Osteoblast (primary cell): ENCODE results near the gene NFYA. TPM values are rescaled to one million over a fixed set of nuclear protein-coding genes. Genes with fewer than 3 reads are reported as not detected.

Experiments
- DNase-seq: peaks from one replicate; pipeline ENCODE4 v3.0.0; 2011; ENCODE audit warnings: low spot score, mixed read lengths; ENCODE audit not compliant: insufficient read length; ENCODE audit errors: missing footprints
- H2AFZ ChIP-seq: 2 replicates; pipeline ENCODE4 v1.6.0; 2011; ENCODE audit warnings: mild to moderate bottlenecking, low read length
- H3K27ac ChIP-seq: 2 replicates; pipeline ENCODE4 v1.5.1; 2011; ENCODE audit warnings: mild to moderate bottlenecking, low read depth, low read length, moderate library complexity
- H3K27me3 ChIP-seq: 2 replicates; pipeline ENCODE4 v1.6.0; 2012; ENCODE audit warnings: mild to moderate bottlenecking, control low read depth, inconsistent platforms, low read length, moderate library complexity; ENCODE audit not compliant: insufficient read depth
- H3K36me3 ChIP-seq: 2 replicates; pipeline ENCODE4 v1.5.1; 2011; ENCODE audit warnings: mild to moderate bottlenecking, low read length, control low read depth, moderate library complexity; ENCODE audit not compliant: insufficient read depth
- H3K4me1 ChIP-seq: 2 replicates; pipeline ENCODE4 v1.5.1; 2011; ENCODE audit warnings: mild to moderate bottlenecking, low read length, control low read depth, moderate library complexity; ENCODE audit not compliant: insufficient read depth
- H3K4me2 ChIP-seq: 2 replicates; pipeline ENCODE4 v1.6.0; 2011; ENCODE audit warnings: mild to moderate bottlenecking, low read length; ENCODE audit not compliant: insufficient read depth
- H3K4me3 ChIP-seq: fragments of 200-600 bp; sonication (generic); 3 replicates; pipeline ENCODE4 v1.5.1; 2012; ENCODE audit warnings: mild to moderate bottlenecking, low read length, inconsistent platforms; ENCODE audit not compliant: insufficient read depth
- H3K79me2 ChIP-seq: 2 replicates; pipeline ENCODE4 v1.6.0; 2012; ENCODE audit warnings: mild to moderate bottlenecking, low read length, control low read depth, inconsistent platforms; ENCODE audit not compliant: insufficient read depth
- H3K9me3 ChIP-seq: 2 replicates; pipeline ENCODE4 v1.5.1; 2011; ENCODE audit warnings: low read depth, low read length, control low read depth
- H4K20me1 ChIP-seq: 2 replicates; pipeline ENCODE4 v1.6.0; 2012; ENCODE audit warnings: mild to moderate bottlenecking, low read length, control low read depth; ENCODE audit not compliant: insufficient read depth
- CTCF ChIP-seq: IDR thresholded peaks from 2 replicates; pipeline ENCODE4 v1.5.1; 2011; ENCODE audit warnings: mild to moderate bottlenecking, low read depth, low read length, moderate library complexity; ENCODE audit errors: extremely low read depth
- total RNA-seq: library from RNA; depleted of rRNA; stranded (reverse); fragments of >200 nt; gene quantifications from 2 replicates; pipeline ENCODE4 v1.2.3, GENCODE V29; 2012

The NFYA gene
- total RNA-seq, 1 donor: 8.0 TPM

DNA sequence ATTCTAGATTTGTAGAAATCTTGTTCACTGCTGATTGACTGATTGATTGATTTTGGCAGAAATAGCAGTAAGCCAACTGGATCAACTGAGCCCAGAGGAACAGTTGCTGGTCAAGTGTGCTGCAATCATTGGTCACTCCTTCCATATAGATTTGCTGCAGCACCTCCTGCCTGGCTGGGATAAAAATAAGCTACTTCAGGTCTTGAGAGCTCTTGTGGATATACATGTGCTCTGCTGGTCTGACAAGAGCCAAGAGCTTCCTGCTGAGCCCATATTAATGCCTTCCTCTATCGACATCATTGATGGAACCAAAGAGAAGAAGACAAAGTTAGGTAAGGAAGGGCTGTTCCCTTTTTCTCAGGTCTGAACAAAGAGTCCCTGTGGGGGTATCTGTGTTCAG, 50.1 kb downstream of the NFYA start:
- Histone ChIP-seq H3K36me3 (no peaks in the 10 kb centered on the region), H3K4me1 (no peaks in the 10 kb centered on the region), H3K4me3 (no peak overlapping the region), H3K27ac (no peak overlapping the region), H3K4me2 (no peak overlapping the region), H4K20me1 (no peaks in the 10 kb centered on the region), H3K9me3 (no peaks in the 10 kb centered on the region), H2AFZ (no peak overlapping the region), H3K79me2 (no peaks in the 10 kb centered on the region), H3K27me3 (no peaks in the 10 kb centered on the region)
- DNase-seq: no peak
- no peak for TF ChIP-seq CTCF

DNA sequence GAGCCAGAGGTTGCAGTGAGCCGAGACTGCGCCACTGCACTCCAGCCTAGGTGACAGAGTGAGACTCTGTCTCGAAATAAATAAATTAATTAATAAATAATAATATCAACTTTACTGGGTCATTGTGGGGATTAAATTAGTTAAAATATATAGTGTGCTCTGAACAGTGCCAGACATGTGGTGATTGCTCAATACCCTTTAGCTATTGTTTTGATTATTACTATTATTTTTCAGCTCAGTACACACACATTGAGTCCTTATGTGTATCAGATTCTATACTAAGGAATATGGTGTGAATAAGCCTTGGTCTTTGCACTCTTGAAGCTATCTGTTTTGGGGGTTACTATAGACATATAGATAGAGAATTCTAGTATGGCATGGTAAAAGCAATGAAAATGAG, 52.5 kb downstream of the NFYA start:
- Histone ChIP-seq H2AFZ (no peak overlapping the region), H4K20me1 (no peaks in the 10 kb centered on the region), H3K27ac (no peak overlapping the region), H3K4me1 (no peaks in the 10 kb centered on the region), H3K4me3 (no peak overlapping the region), H3K79me2 (no peaks in the 10 kb centered on the region), H3K4me2 (no peak overlapping the region), H3K36me3 (no peaks in the 10 kb centered on the region), H3K9me3 (no peaks in the 10 kb centered on the region), H3K27me3 (no peaks in the 10 kb centered on the region)
- no peak for DNase-seq
- TF ChIP-seq CTCF: no peak

DNA sequence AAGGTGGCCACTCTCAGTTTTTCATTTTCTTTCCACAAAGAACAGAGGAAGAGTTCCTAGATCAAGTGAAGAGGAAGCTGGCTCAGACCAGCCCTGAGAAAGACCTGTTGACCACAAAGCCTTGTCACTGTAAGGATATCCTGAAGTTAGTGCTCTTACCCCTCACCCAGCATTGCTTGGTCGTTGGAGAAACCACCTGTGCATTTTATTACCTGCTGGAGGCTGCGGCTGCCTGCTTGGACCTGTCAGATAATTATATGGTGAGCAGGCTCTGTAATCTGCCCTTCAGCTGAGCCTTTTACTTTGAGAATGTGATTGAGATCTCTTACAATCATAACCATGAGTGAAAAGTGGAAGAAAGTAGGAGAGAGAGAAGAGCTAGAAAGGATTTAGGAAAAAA, 59.5 kb downstream of the NFYA start:
- Histone ChIP-seq H3K4me1 (no peaks in the 10 kb centered on the region), H3K9me3 (no peaks in the 10 kb centered on the region), H3K36me3 (no peaks in the 10 kb centered on the region), H3K79me2 (no peaks in the 10 kb centered on the region), H3K27me3 (no peaks in the 10 kb centered on the region), H3K27ac (no peak overlapping the region), H3K4me3 (no peak overlapping the region), H4K20me1 (no peaks in the 10 kb centered on the region), H2AFZ (no peak overlapping the region), H3K4me2 (no peak overlapping the region)
- no peak for DNase-seq
- no peak for TF ChIP-seq CTCF

GRCh38 chr6:41135062-41135832, 62.5 kb downstream of the NFYA start:
- Histone ChIP-seq H2AFZ (no peak overlapping the region), H3K9me3 (no peaks in the 10 kb centered on the region), H3K27me3 (no peaks in the 10 kb centered on the region), H3K4me2 (no peak overlapping the region), H3K27ac (no peak overlapping the region), H4K20me1 (no peaks in the 10 kb centered on the region), H3K4me1 (no peaks in the 10 kb centered on the region), H3K79me2 (no peaks in the 10 kb centered on the region), H3K36me3 (no peaks in the 10 kb centered on the region), H3K4me3 (no peak overlapping the region)
- no peak for DNase-seq
- no peak for TF ChIP-seq CTCF
